Right ventricle myocardium superior (tissue), 1 donor: Measurements from ENCODE around the gene EEF1G. TPM values are rescaled to one million over a fixed set of nuclear protein-coding genes. Genes with fewer than 3 reads are reported as not detected.

Source experiments
- ATAC-seq: fragments of 200-7000 bp; cut with Tn5 transposase; one replicate; pipeline ENCODE4 v1.9.1; 2020; ENCODE audit warnings: mild to moderate bottlenecking; ENCODE audit not compliant: poor library complexity
- DNase-seq: peaks from one replicate; pipeline ENCODE4 v3.0.0-alpha.2; 2020
- intact Hi-C: fragments of 100-400 bp; cut with DNase I; formaldehyde crosslinking; loops from one replicate; pipeline ENCODE4 v1.11.2; 2022
- total RNA-seq: library from RNA; stranded (reverse); fragmentation: NEBNext Ultra II Directional; extraction: Animal tissue kit (Norgen Biotek cat#: 25700); gene quantifications from one replicate; pipeline ENCODE4 v1.2.1, GENCODE V29; 2021
- donor health status: DM: no; HTN: yes; CAD: no; lungs with severe emphysema.

Gene EEF1G
- total RNA-seq, 1 donor from 2014 or later = 794 TPM

DNA sequence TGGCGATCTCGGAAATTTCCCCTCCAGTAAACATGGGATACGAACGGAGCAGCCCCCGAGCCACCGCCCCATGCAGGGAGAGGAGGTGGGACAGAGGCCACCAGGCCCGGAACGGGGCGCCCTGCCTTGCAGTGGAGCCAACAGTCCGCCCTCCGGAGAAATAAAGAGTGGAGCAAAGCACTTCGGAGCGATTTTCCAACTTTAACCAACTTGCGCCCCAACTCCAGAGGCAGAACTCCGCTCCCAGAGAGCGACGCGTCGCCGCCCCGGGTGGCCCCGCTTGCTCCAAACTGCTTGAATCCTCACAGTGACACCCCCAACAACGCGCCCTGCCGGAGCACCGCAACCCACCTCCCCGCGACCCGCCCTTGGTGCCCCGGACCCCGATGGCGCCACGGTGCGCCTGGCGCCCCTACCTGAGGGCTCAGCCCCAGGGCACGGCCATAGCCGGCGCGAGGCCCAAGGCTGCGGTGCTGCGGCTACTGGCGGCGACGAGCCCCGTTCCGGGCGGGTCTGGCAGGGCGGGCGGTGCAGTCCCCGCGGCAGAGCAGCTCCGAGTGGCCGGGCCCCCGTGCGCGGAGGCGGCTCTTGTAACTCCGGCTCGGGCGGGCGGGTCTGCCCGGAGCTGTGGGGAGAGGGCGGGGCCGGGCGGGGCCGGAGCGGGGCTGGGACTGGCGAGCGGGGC lies 27.3 kb downstream of the EEF1G start, which contains the start of gene AHNAK:
Gene AHNAK, minus strand, starts transcription at position 563 of the 685 bp plus-strand sequence. CDS start 10,708 bp downstream, outside the sequence.
- intact Hi-C loops = loop anchor here (5.0 kb wide), 1 partner anchor 149 kb away; no protein-coding TSS in a partner anchor
- ATAC-seq = peak; percentile 77
- peak; percentile 93 for DNase-seq

- ATAC-seq (peak; percentile 70), DNase-seq (peak; percentile 96)
- intact Hi-C loops = loop anchor here (5.0 kb wide), 1 partner anchor 148 kb away; no protein-coding TSS in a partner anchor
These were observed 28.1 kb downstream of the EEF1G start for GRCh38 chr11:62545437-62546243.

DNA sequence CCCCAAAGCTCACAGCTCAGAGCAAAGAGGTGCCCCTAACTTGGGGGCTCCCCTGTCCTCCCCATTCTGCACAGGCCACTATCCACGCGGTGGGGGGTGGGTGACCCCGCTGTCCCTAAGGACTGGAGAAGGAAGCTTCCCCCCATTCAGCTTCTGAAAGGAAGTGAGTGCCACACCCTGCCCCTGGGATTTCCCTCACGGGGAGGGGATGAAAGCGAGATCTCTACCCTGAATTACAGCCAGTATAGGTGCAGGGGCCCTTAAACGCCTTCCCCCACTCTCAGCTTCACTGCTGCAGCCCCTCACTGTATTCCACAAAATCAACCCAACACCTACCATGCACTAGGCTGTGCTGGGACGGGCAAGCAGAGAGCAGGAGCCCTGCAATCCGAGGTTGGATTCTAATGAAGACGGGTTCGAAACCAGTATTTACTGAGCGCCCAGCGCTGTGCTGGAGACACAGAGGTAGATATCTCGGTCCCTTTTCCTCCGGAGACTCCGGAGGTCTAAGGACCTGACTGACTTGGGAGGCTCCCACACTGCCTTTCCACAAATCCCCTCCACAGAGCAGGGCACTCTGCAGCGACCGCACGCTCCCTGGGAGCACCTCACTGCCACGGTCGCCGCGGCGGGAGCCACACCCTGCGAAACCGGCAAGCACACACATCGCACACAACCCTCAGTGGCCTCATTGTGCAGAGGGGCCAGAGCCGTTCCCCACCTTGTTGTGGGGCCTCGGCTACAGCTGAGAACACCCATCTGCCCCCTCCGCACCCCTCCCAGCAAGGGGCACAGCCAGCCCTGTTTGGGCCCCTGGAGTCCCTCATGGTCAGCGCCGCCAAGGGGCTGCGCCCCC lies 28.9 kb downstream of the EEF1G start:
- no peak for ATAC-seq
- peak; percentile 67 for DNase-seq
- intact Hi-C loops = loop anchor here (5.0 kb wide), 3 partner anchors 38 to 148 kb away; no protein-coding TSS in a partner anchor

DNA sequence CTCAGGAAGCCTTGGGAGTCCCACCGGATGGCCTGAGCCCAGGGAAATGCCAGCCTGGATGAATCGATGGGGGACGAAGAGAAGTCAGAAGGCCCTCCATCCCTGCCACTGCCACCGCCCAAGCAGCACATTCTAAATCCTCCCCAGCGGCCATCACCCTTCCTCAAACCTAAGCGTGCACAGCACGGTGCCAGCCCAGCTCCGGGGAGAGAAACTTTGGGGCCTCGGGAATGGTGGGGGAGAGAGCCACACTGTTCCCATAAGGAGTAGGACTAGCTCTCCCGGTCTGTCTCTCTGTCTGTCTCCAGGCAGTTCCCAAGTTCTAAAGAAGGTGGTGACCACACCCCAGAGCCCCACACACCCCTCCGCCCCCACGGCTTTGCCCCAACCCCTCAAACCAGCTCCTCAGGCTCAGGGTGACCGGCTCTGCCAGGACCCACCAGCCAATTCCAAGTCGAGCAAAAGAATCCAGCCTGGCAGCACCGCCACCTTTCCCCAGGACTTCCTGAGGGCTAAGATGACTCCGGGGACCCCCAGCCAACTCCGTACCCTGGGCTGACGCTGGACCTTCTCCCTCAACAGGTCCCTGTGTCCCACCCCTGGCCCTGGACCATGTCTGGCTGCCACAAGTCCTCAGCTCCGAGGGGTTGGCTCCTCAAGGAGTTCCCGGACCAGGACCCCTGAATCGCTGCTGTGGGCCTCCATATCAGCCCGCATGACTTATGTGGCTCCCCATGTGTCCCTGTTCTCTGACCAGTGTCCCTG lies 29.8 kb downstream of the EEF1G start:
- no peak for DNase-seq
- intact Hi-C loops = loop anchor here (5.0 kb wide), 2 partner anchors 37 to 117 kb away; no protein-coding TSS in a partner anchor
- no peak for ATAC-seq

GRCh38 chr11:62542750-62543567 lies 30.7 kb downstream of the EEF1G start:
- intact Hi-C loops = loop anchor here (5.0 kb wide), 2 partner anchors 36 to 116 kb away; no protein-coding TSS in a partner anchor
- DNase-seq = peak; percentile 91

DNA sequence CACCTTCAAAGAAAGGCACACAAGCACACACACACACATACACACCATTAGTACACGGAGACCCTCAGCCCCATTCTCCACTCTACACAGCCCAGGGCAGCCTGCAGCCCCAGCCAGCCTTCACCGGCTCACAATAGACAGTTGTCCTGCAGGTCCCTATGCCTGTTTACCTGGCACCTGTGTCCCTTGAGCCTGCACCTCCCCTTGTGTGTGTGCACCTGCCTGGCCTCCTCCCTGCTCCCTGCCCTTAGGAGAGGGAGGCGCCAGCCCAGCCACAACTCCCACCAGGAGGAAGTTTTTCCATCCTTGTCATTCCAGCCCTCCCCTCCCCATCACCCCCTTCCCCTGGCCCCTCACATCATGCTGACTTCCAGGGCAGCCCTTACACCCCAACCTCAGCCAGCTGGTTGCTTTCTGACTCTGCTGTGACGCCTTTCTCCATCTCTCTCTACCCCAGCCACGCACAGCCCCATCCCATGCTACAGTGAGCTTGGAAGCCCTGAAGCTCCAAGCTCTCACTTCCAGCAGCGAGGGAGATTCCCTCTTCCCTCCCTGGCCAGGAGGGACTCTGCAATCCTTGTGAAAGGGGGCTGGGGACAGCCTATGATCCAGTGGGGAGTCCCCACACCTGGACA lies 31.5 kb downstream of the EEF1G start:
- ATAC-seq (no peak), DNase-seq (no peak)
- intact Hi-C loops = loop anchor here (5.0 kb wide), 2 partner anchors 35 to 115 kb away; no protein-coding TSS in a partner anchor

More at GRCh38 chr11:62542750-62543567, 30.7 kb downstream of the EEF1G start:
- peak; percentile 34 for ATAC-seq

GRCh38 chr11:62540804-62541701 lies 32.6 kb downstream of the EEF1G start:
- ATAC-seq (peak; percentile 0), DNase-seq (peak; percentile 69)
- intact Hi-C loops = loop anchor here (5.0 kb wide), 2 partner anchors 34 to 114 kb away; no protein-coding TSS in a partner anchor

DNA sequence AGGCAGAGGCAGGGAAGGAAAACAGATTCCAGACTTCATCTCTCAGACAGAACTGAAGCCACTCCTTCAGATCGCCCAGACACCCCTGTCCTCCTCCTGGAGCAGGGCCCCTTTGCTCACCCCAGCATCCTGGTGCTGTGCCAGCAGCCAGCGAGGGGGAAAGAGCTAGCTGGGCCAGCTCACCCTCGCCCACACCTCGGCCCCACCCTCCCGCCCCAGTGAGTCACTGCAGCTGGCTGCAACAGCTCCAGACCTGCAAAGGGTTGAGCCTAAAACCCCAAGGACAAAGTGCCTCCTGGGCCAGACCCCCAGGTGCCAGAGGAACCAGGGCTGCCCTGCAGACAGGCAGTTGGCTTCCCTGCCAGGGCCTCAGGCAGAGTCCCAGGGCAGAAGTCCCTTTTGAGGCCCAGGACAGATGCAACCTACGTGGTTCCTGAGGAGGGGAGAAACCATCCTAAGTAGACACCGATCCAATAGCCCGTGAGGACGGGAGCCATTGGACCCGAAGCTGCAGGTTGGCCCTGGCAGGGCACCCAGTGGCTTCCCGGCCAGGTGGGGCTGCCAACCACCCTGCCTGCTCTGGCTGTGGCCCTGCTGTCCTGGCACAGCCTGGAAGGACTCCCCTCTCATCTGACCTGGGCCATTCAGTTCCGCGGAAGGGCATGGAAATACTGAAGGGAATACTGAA lies 34.3 kb downstream of the EEF1G start:
- DNase-seq = peak; percentile 76

DNA sequence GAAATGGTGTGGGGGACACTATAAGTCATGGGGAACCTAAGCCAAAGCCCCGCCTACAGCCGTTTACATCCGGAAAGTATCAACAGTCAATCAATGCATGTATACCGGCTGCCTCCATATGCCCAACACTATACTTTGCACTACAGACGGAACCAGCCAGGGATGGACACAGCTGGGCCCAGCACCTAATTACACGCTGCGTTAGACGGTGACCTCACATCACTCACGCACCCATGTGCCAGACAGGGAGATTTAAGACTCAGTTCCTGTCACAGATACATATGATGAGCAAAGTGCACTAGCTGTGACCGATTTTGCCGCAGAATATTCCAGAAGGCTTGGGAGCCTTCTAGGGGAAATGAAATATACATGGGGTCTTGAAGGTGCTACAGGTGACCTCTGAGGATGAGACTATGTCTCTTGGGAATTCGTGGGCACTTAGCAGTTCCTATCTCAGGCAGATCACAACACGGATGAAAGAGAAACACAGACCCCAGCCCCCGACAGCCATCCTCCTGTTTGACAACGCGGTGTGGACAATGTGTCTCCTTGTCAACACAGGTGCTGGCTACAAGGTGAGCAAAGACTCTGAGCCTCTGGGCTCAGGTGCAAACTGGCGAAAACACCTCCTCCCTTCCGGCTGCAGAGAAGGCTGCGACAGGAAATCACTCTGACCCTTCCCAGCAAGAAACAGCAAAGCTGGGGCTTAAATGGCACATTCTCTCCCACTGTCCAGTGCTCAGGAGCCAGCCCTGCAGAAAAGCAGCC lies 35.0 kb downstream of the EEF1G start:
- intact Hi-C loops = no loop called here
- DNase-seq (no peak), ATAC-seq (no peak)

More for the DNA sequence above, 34.3 kb downstream of the EEF1G start:
- intact Hi-C loops = no loop called here
- ATAC-seq = peak; percentile 36

GRCh38 chr11:62536301-62536957 lies 37.3 kb downstream of the EEF1G start:
- DNase-seq (peak; percentile 51), ATAC-seq (no peak)
- intact Hi-C loops = no loop called here

GRCh38 chr11:62535802-62536201 lies 37.9 kb downstream of the EEF1G start:
- intact Hi-C loops = no loop called here
- peak; percentile 26 for DNase-seq
- no peak for ATAC-seq

DNA sequence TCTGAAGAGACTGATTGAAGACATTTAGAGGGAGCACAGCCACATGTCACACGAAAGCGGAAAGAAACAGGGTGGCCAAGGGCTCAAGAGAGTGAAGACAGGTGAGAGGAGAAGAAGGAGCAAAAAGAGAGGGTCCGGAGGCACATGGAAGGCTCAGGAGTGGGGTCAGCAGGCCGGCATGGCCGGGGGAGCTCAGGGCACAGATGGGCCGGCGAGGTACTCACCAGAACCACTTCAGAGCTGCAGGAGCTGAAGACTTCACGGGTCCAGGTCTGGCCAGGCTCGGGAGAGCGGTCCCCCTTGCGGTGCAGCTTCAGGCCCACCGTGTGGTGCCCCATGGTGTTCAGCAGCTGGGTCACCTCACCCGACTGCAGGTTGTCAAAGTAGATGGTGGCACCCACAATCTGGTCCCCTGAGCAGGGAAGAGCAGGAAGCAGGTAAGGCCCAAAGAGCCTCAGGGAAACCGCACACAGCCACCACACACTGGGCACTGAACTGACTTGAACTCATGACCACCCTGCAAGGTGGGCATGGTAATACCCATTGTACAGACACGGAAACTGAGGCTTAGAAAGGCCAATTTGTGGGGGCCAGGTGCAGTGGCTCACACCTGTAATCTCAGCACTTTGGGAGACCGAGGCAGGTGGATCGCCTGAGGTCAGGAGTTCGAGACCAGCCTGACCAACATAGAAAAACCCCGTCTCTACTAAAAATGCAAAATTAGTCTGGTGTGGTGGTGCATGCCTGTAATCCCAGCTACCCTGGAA lies 38.7 kb downstream of the EEF1G start:
- DNase-seq = peak; percentile 24
- intact Hi-C loops = no loop called here
- no peak for ATAC-seq

DNA sequence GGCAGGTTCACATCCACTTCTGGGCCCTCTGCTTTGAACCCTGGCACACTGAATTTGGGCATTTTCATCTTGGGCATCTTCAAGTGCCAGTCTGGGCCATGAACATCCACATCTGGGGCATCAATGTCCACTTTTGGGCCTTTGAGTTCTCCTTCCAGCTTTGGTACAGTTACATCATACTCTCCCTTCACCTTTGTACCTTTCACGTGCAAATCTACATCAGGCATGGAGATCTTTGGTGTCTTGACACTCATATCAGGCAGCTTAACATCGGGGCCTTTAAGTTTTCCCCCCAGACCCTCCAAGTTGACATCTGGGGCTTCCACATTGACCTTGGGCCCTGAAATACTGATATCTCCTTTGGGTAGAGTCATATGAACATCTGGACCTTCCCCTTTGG lies 41.6 kb downstream of the EEF1G start:
- ATAC-seq (no peak), DNase-seq (peak; percentile 6)
- intact Hi-C loops = no loop called here
